GM18507 (cell line): ENCODE measurements around the gene LMOD3.

ENCODE experiments used
- DNase-seq: peaks from one replicate; pipeline ENCODE4 v3.0.0; 2011; ENCODE audit warnings: low read depth; ENCODE audit not compliant: insufficient read length; ENCODE audit errors: extremely low spot score
- FAIRE-seq: peaks from 2 replicates; lab custom pipeline; 2011; peaks lifted over from hg19 to GRCh38; lab: Jason Lieb, UNC

Gene LMOD3

GRCh38 chr3:69128509-69128908 is 6.1 kb upstream of the LMOD3 start:
- FAIRE-seq: no peak
- DNase-seq: no peak

GRCh38 chr3:69126999-69127398 is 4.6 kb upstream of the LMOD3 start:
- no peak for FAIRE-seq
- no peak for DNase-seq

- FAIRE-seq: no peak
- DNase-seq: no peak
These were observed 3.8 kb upstream of the LMOD3 start for GRCh38 chr3:69126216-69126615.

- DNase-seq: no peak
- FAIRE-seq: no peak
These were observed 445 bp downstream of the LMOD3 start for GRCh38 chr3:69121950-69122349.

GRCh38 chr3:69121513-69121912 is 882 bp downstream of the LMOD3 start:
- FAIRE-seq: no peak
- no peak for DNase-seq

- DNase-seq (peak; percentile 7), FAIRE-seq (peak; percentile 96)
These were observed 1.4 kb downstream of the LMOD3 start for GRCh38 chr3:69120879-69121464.

GRCh38 chr3:69119681-69120080 is 2.7 kb downstream of the LMOD3 start:
- FAIRE-seq (no peak), DNase-seq (no peak)

GRCh38 chr3:69119138-69119537 is 3.3 kb downstream of the LMOD3 start:
- DNase-seq (no peak), FAIRE-seq (no peak)

- no peak for FAIRE-seq
- DNase-seq: no peak
These were observed 3.8 kb downstream of the LMOD3 start for GRCh38 chr3:69118555-69118954.

GRCh38 chr3:69116897-69117296 is 5.5 kb downstream of the LMOD3 start:
- no peak for FAIRE-seq

GRCh38 chr3:69116162-69116561 is 6.2 kb downstream of the LMOD3 start:
- FAIRE-seq (no peak), DNase-seq (no peak)

More at GRCh38 chr3:69116897-69117296, 5.5 kb downstream of the LMOD3 start:
- no peak for DNase-seq

GRCh38 chr3:69115731-69116130 is 6.7 kb downstream of the LMOD3 start:
- DNase-seq: no peak
- no peak for FAIRE-seq

- DNase-seq (no peak), FAIRE-seq (no peak)
These were observed 8.9 kb downstream of the LMOD3 start for GRCh38 chr3:69113536-69113935.

GRCh38 chr3:69110941-69111546 is 11.4 kb downstream of the LMOD3 start:
- FAIRE-seq: no peak
- no peak for DNase-seq

- FAIRE-seq (no peak), DNase-seq (no peak)
These were observed 13.6 kb downstream of the LMOD3 start for GRCh38 chr3:69108811-69109210.

GRCh38 chr3:69107841-69108240 is 14.6 kb downstream of the LMOD3 start:
- FAIRE-seq: no peak
- DNase-seq: no peak

GRCh38 chr3:69105320-69105719 is 17.1 kb downstream of the LMOD3 start:
- no peak for FAIRE-seq
- DNase-seq: no peak

- FAIRE-seq: no peak
- DNase-seq: no peak
These were observed 17.8 kb downstream of the LMOD3 start for GRCh38 chr3:69104586-69104985.

- FAIRE-seq: no peak
- DNase-seq: no peak
These were observed 19.3 kb downstream of the LMOD3 start for GRCh38 chr3:69103123-69103522.

GRCh38 chr3:69102384-69102783 is 20.0 kb downstream of the LMOD3 start:
- FAIRE-seq: no peak
- DNase-seq: no peak

GRCh38 chr3:69099576-69099975 is 22.8 kb downstream of the LMOD3 start:
- FAIRE-seq (no peak), DNase-seq (no peak)
